Endodermal cell (in vitro differentiated cells): Measurements from ENCODE around the gene STARD13. TPM values are rescaled to one million over a fixed set of nuclear protein-coding genes. Genes with fewer than 3 reads are reported as not detected.

Experiments used
- DNase-seq: peaks from one replicate; pipeline ENCODE4 v3.0.0-alpha.2; 2017
- H3K27ac ChIP-seq: 2 replicates; pipeline ENCODE4 v1.5.1; 2013; ENCODE audit warnings: mild to moderate bottlenecking, low read depth, low read length, moderate library complexity
- H3K27me3 ChIP-seq: 2 replicates; pipeline ENCODE4 v1.6.1; 2013; ENCODE audit warnings: mild to moderate bottlenecking, low read length, moderate library complexity; ENCODE audit not compliant: insufficient read depth, control insufficient read depth, poor library complexity, severe bottlenecking
- H3K36me3 ChIP-seq: 2 replicates; pipeline ENCODE4 v1.7.0; 2013; ENCODE audit warnings: mild to moderate bottlenecking, low read length, moderate library complexity; ENCODE audit not compliant: control insufficient read depth, insufficient read depth
- H3K4me1 ChIP-seq: one replicate; pipeline ENCODE4 v1.7.0; 2013; ENCODE audit warnings: low read length; ENCODE audit not compliant: control insufficient read depth, insufficient read depth
- H3K4me3 ChIP-seq: 2 replicates; pipeline ENCODE4 v1.5.1; 2013; ENCODE audit warnings: mild to moderate bottlenecking, low read length, moderate library complexity
- H3K9ac ChIP-seq: 2 replicates; pipeline ENCODE4 v1.6.1; 2013; ENCODE audit warnings: mild to moderate bottlenecking, low read length, moderate library complexity; ENCODE audit not compliant: poor library complexity, severe bottlenecking; ENCODE audit errors: extremely low read depth
- H3K9me3 ChIP-seq: 2 replicates; pipeline ENCODE4 v1.6.1; 2013; ENCODE audit warnings: mild to moderate bottlenecking, low read length, moderate library complexity; ENCODE audit not compliant: control insufficient read depth
- H3K27ac Mint-ChIP-seq: 2 replicates; pipeline ENCODE4 v1.8.0; 2020; ENCODE audit warnings: mixed read lengths
- H3K27me3 Mint-ChIP-seq: 2 replicates; pipeline ENCODE4 v1.8.0; 2021; ENCODE audit warnings: mild to moderate bottlenecking, mixed read lengths; ENCODE audit not compliant: insufficient read depth
- H3K36me3 Mint-ChIP-seq: 2 replicates; pipeline ENCODE4 v1.8.0; 2020; ENCODE audit warnings: low read depth, mixed read lengths
- H3K4me1 Mint-ChIP-seq: 2 replicates; pipeline ENCODE4 v1.8.0; 2020; ENCODE audit warnings: mixed read lengths
- H3K4me3 Mint-ChIP-seq: 2 replicates; pipeline ENCODE4 v1.8.0; 2020; ENCODE audit warnings: mild to moderate bottlenecking, moderate library complexity, mixed read lengths
- H3K9me3 Mint-ChIP-seq: 2 replicates; pipeline ENCODE4 v1.8.0; 2020; ENCODE audit warnings: mild to moderate bottlenecking, mixed read lengths
- WGBS, 2 experiments: methylation state at CpG; one replicate each; pipeline versions ENCODE4 v1.1.5 to v1.1.7; 2013; ENCODE audit warnings: missing lambda C conversion rate in 2 of 2, mixed read lengths in 1 of 2; ENCODE audit not compliant: insufficient coverage in 1 of 2, insufficient read length in 1 of 2; 5-methylcytosine and 5-hydroxymethylcytosine counted together
- total RNA-seq, 2 donors: library from RNA; stranded (reverse); fragmentation: NEBNext Ultra II Directional in 1 of 2; extraction: Animal tissue kit (Norgen Biotek cat#: 25700) in 1 of 2; gene quantifications; 2 replicates in 1 of 2; 3 replicates in 1 of 2; pipeline ENCODE4 v1.2.1, GENCODE V29; 2021
- TF ChIP-seq, protein P1 (sequence below): fragments of 200-600 bp; sonication (generic); conservative IDR thresholded peaks from 2 replicates; pipeline ENCODE4 v1.5.0; 2021; ENCODE audit warnings: antibody characterized with exemption, mild to moderate bottlenecking

STARD13 gene
- total RNA-seq, 2 donors from 2014 or later: 2.5 to 3.7 TPM

DNA sequence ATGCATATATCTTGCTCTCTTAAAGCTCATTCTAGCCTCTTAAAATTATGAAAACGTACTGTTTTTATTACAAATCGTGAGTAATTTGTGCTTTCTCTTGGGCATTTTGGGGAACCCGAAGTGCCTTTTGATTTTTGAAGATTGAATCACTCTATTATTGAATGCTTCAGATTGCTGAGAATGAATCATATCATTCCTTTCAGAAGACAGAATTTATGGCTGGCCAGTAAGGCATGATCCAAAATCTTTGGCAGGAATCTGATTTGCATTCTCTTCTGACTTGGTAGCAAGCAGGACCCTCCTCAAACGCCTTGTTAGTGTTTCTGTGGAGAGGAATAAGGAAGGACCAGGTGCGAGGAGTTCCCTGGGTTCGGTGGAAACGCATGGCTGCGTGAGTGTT is 49.5 kb downstream of the STARD13 start:
- TF ChIP-seq, protein P1, sequence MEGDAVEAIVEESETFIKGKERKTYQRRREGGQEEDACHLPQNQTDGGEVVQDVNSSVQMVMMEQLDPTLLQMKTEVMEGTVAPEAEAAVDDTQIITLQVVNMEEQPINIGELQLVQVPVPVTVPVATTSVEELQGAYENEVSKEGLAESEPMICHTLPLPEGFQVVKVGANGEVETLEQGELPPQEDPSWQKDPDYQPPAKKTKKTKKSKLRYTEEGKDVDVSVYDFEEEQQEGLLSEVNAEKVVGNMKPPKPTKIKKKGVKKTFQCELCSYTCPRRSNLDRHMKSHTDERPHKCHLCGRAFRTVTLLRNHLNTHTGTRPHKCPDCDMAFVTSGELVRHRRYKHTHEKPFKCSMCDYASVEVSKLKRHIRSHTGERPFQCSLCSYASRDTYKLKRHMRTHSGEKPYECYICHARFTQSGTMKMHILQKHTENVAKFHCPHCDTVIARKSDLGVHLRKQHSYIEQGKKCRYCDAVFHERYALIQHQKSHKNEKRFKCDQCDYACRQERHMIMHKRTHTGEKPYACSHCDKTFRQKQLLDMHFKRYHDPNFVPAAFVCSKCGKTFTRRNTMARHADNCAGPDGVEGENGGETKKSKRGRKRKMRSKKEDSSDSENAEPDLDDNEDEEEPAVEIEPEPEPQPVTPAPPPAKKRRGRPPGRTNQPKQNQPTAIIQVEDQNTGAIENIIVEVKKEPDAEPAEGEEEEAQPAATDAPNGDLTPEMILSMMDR: no peak
- Histone ChIP-seq H3K9me3 (peaks cover 18% of the 10 kb centered on the region), H3K4me1 (no peaks in the 10 kb centered on the region), H3K27ac (no peak overlapping the region), H3K4me3 (no peak overlapping the region), H3K9ac (no peak overlapping the region), H3K36me3 (no peaks in the 10 kb centered on the region), H3K27me3 (no peaks in the 10 kb centered on the region)
- peaks cover 10% of the 10 kb centered on the region for H3K36me3 Mint-ChIP-seq
- no peak overlapping the region for H3K27ac Mint-ChIP-seq
- H3K9me3 Mint-ChIP-seq: peaks cover 22% of the 10 kb centered on the region
- H3K4me1 Mint-ChIP-seq: no peaks in the 10 kb centered on the region
- no peak overlapping the region for H3K4me3 Mint-ChIP-seq
- no peak for DNase-seq
- 92% methylated on average over 8 of the region's 8 CpGs for WGBS, 2 experiments
- no peaks in the 10 kb centered on the region for H3K27me3 Mint-ChIP-seq

DNA sequence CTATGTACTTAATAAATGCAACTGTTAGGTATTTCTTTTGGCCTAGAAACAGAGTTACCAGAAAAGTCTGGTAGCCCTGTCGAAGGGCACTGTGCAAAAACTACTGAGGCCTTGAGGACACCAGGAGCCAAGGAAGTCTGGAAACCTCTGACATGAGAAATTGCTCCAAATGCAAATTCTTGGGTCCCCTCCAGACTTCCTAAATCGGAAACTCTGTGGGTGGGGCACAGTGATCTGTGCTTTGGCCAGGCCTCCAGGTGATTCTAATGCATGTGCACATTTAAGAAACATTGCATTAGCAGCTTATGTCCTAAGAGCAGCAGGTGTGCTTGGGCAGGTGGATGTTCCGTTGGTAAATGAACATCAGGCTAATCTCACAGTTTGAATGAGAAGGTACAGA is 50.0 kb downstream of the STARD13 start:
- H3K27me3 Mint-ChIP-seq: no peaks in the 10 kb centered on the region
- H3K27ac ChIP-seq: no peak overlapping the region

DNA sequence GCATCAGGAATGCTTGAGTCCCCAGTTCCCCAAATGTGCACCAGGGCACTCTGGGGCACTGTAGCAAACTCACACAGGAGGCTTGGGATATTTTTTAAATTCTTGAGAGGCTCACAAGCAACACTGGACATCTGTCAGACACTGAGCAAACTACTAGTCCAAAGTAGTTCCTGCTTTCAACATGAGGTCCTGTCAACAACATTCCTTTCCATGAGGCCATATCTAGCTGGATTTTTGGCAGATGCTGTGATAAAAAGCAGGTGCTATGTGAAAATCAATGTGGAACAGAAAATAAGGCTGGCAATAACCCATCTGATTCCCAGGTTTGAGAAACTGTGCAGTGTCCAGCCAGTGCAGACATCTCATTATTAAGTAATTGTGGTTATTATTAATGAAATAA is 50.5 kb downstream of the STARD13 start:
- peaks cover 9% of the 10 kb centered on the region for H3K9me3 ChIP-seq
- H3K4me3 Mint-ChIP-seq: no peak overlapping the region
- no peak overlapping the region for H3K9ac ChIP-seq
- no peaks in the 10 kb centered on the region for H3K4me1 ChIP-seq
- H3K27ac Mint-ChIP-seq: no peak overlapping the region
- peaks cover 10% of the 10 kb centered on the region for H3K36me3 Mint-ChIP-seq
- DNase-seq: no peak
- H3K4me1 Mint-ChIP-seq: no peaks in the 10 kb centered on the region
- H3K36me3 ChIP-seq: no peaks in the 10 kb centered on the region
- no peaks in the 10 kb centered on the region for H3K27me3 ChIP-seq
- no peaks in the 10 kb centered on the region for H3K27me3 Mint-ChIP-seq
- peaks cover 14% of the 10 kb centered on the region for H3K9me3 Mint-ChIP-seq
- TF ChIP-seq, protein P1: no peak
- H3K4me3 ChIP-seq: no peak overlapping the region
- no peak overlapping the region for H3K27ac ChIP-seq

More for the DNA sequence above, 50.0 kb downstream of the STARD13 start:
- Histone ChIP-seq H3K9ac (no peak overlapping the region), H3K36me3 (no peaks in the 10 kb centered on the region), H3K4me3 (no peak overlapping the region), H3K9me3 (peaks cover 13% of the 10 kb centered on the region), H3K27me3 (no peaks in the 10 kb centered on the region), H3K4me1 (no peaks in the 10 kb centered on the region)
- no peak overlapping the region for H3K27ac Mint-ChIP-seq
- H3K9me3 Mint-ChIP-seq: peaks cover 18% of the 10 kb centered on the region
- DNase-seq: no peak
- no peaks in the 10 kb centered on the region for H3K4me1 Mint-ChIP-seq
- no peak overlapping the region for H3K4me3 Mint-ChIP-seq
- H3K36me3 Mint-ChIP-seq: peaks cover 10% of the 10 kb centered on the region
- TF ChIP-seq, protein P1: no peak
- 90 to 98% methylated on average over 3 of the region's 3 CpGs for WGBS, 2 experiments
